HepG2 (cell line): ENCODE data around the gene FAM43A. TPM values are rescaled to one million over a fixed set of nuclear protein-coding genes. Genes with fewer than 3 reads are reported as not detected.

Experiments used
- ATAC-seq: fragments of 200-7000 bp; cut with Tn5 transposase; 3 replicates; pipeline ENCODE4 v1.9.1; 2020; ENCODE audit warnings: mild to moderate bottlenecking, moderate library complexity
- BruUV-seq: library from RNA; stranded (reverse); fragments of 400-500 nt; replicated peaks from 2 replicates; lab custom pipeline; 2021; lab: Mats Ljungman, UMichigan
- CTCF ChIA-PET: fragments of 300-600 bp; formaldehyde crosslinking; extraction: SDS; loops from one replicate; lab custom pipeline; 2021; ENCODE audit warnings: low total read pairs, inconsistent platforms, low intra/inter-chr PET ratio; lab: Yijun Ruan, JAX
- POLR2A ChIA-PET: fragments of 350-600 bp; sonication (Branson Sonifier 250); formaldehyde crosslinking; loops from one replicate; lab custom pipeline; 2020; ENCODE audit warnings: antibody characterized with exemption, inconsistent platforms; lab: Yijun Ruan, JAX
- DNase-seq: peaks from one replicate; pipeline ENCODE4 v3.0.0-alpha.2; 2015; ENCODE audit warnings: low spot score
- FAIRE-seq: peaks from 3 replicates; lab custom pipeline; 2011; peaks lifted over from hg19 to GRCh38; lab: Jason Lieb, UNC
- H2AFZ ChIP-seq: one replicate; pipeline ENCODE4 v1.6.1; 2011; ENCODE audit warnings: low read length, inconsistent platforms
- H3K27ac ChIP-seq: fragments of 300-600 bp; 3 replicates; pipeline ENCODE4 v1.8.0; 2011; ENCODE audit warnings: mixed run types, mild to moderate bottlenecking, mixed read lengths, low read length, inconsistent platforms; ENCODE audit not compliant: insufficient read depth; ENCODE audit errors: extremely low read length
- H3K27me3 ChIP-seq, 2 experiments: fragments of 200-600 bp in 1 of 2; 2 replicates in 1 of 2; 3 replicates in 1 of 2; pipeline versions ENCODE4 v1.6.0 to v1.8.0; 2011; ENCODE audit warnings: low read length in 2 of 2, mild to moderate bottlenecking in 2 of 2, moderate library complexity in 2 of 2, inconsistent platforms in 1 of 2; ENCODE audit not compliant: insufficient read depth in 2 of 2, control insufficient read depth in 1 of 2
- H3K36me3 ChIP-seq, 2 experiments: fragments of 200-600 bp in 1 of 2; replicated peaks in 1 of 2; 2 replicates in 1 of 2; 3 replicates in 1 of 2; pipeline versions ENCODE4 v1.5.1 to v1.8.0; 2011; ENCODE audit warnings: low read length in 2 of 2, inconsistent platforms in 1 of 2; ENCODE audit not compliant: insufficient read depth in 2 of 2, control insufficient read depth in 1 of 2
- H3K4me1 ChIP-seq: 2 replicates; pipeline ENCODE4 v1.5.1; 2012; ENCODE audit warnings: low read length, inconsistent platforms; ENCODE audit not compliant: insufficient read depth
- H3K4me2 ChIP-seq: 2 replicates; pipeline ENCODE4 v1.6.0; 2011; ENCODE audit warnings: low read depth, low read length, inconsistent platforms
- H3K4me3 ChIP-seq, 3 experiments: fragments of 200-600 bp in 1 of 3; sonication (generic), shearing (Covaris generic) in 1 of 3; replicated peaks in 1 of 3; 2 replicates each; pipeline ENCODE4 v1.5.1; 2011 to 2016; ENCODE audit warnings: low read length in 3 of 3, inconsistent platforms in 2 of 3, low read depth in 2 of 3, mild to moderate bottlenecking in 2 of 3, control low read depth in 1 of 3, mixed read lengths in 1 of 3; ENCODE audit not compliant: insufficient read depth in 1 of 3
- H3K79me2 ChIP-seq: one replicate; pipeline ENCODE4 v1.6.1; 2011; ENCODE audit warnings: low read length, inconsistent platforms; ENCODE audit not compliant: insufficient read depth
- H3K9ac ChIP-seq: 2 replicates; pipeline ENCODE4 v1.6.0; 2011; ENCODE audit warnings: mild to moderate bottlenecking, low read depth, low read length, inconsistent platforms; ENCODE audit not compliant: insufficient read depth
- H3K9me3 ChIP-seq: 2 replicates; pipeline ENCODE4 v1.5.1; 2012; ENCODE audit warnings: mild to moderate bottlenecking, low read length
- H4K20me1 ChIP-seq: 2 replicates; pipeline ENCODE4 v1.6.0; 2011; ENCODE audit warnings: inconsistent platforms, mild to moderate bottlenecking, low read length, moderate library complexity; ENCODE audit not compliant: insufficient read depth
- HDAC6 ChIP-seq: fragments of 200-600 bp; sonication (generic); IDR thresholded peaks from 2 replicates; pipeline ENCODE4 v1.7.0; 2017; ENCODE audit warnings: mild to moderate bottlenecking, antibody characterized with exemption, low read length, low read depth
- MYC ChIP-seq: sonication (generic); formaldehyde crosslinking; IDR thresholded peaks from 2 replicates; pipeline ENCODE4 v1.9.0; 2021; ENCODE audit warnings: missing genetic modification reagents, borderline replicate concordance
- NFKB2 ChIP-seq: sonication (generic); formaldehyde crosslinking; IDR thresholded peaks from 2 replicates; pipeline ENCODE4 v1.4.0; 2020; ENCODE audit warnings: missing genetic modification reagents, borderline replicate concordance
- NR2C2 ChIP-seq: sonication (generic); formaldehyde crosslinking; IDR thresholded peaks from 2 replicates; pipeline ENCODE4 v1.4.0; 2020; ENCODE audit warnings: missing genetic modification reagents, mild to moderate bottlenecking, moderate library complexity, borderline replicate concordance
- SP5 ChIP-seq: IDR thresholded peaks from 2 replicates; pipeline ENCODE4 v1.6.1; 2016; ENCODE audit warnings: low read depth, borderline replicate concordance
- TBP ChIP-seq: sonication (generic); formaldehyde crosslinking; IDR thresholded peaks from 2 replicates; pipeline ENCODE4 v1.5.0; 2020; ENCODE audit warnings: missing genetic modification reagents
- TCF7L2 ChIP-seq: IDR thresholded peaks from 2 replicates; pipeline ENCODE4 v1.6.1; 2011; ENCODE audit warnings: mild to moderate bottlenecking, low read depth, low read length, moderate library complexity
- ZBTB26 ChIP-seq: IDR thresholded peaks from 2 replicates; pipeline ENCODE4 v1.6.1; 2016; ENCODE audit warnings: missing compliant biosample characterization, missing genetic modification reagents, borderline replicate concordance
- ZNF724P ChIP-seq: sonication (generic); formaldehyde crosslinking; IDR thresholded peaks from 2 replicates; pipeline ENCODE4 v1.8.0; 2022; ENCODE audit warnings: missing genetic modification reagents, borderline replicate concordance
- ZNF775 ChIP-seq: sonication (generic); formaldehyde crosslinking; IDR thresholded peaks from 2 replicates; pipeline ENCODE4 v1.4.0; 2020; ENCODE audit warnings: missing genetic modification reagents, mild to moderate bottlenecking, moderate library complexity, borderline replicate concordance
- WGBS: methylation state at CpG from one replicate; pipeline ENCODE4 v1.1.6; 2017; ENCODE audit warnings: low lambda C conversion rate; 5-methylcytosine and 5-hydroxymethylcytosine counted together
- in situ Hi-C: cut with HindIII; loops from 2 replicates; pipeline ENCODE4 v1.10.0; 2017; ENCODE audit warnings: low pct_unique_long_range_greater_than_20kb; ENCODE audit not compliant: extremely low pct_ligation_motif_present
- intact Hi-C: fragments of 100-400 bp; cut with micrococcal nuclease; formaldehyde crosslinking; loops from one replicate; pipeline ENCODE4 v1.10.0; 2022; ENCODE audit not compliant: unreplicated experiment
- polyA plus RNA-seq, 8 experiments: library from polyadenylated mRNA; depleted of rRNA in 3 of 8; stranded (reverse) in 7 of 8; unstranded in 1 of 8; fragments of >200 nt; fragmentation: Illumina TruSeq in 4 of 8; extraction: Trizol in 4 of 8; gene quantifications; 2 replicates each; pipeline versions ENCODE4 v1.2.1 to v1.2.3, GENCODE V29; 2011 to 2016; ENCODE audit warnings: low read depth in 4 of 8, missing spikeins in 1 of 8, mixed read lengths in 1 of 8; ENCODE audit not compliant: insufficient read depth in 1 of 8
- total RNA-seq, 5 experiments: library from RNA; depleted of rRNA; stranded (reverse); fragments of >200 nt; fragmentation: Illumina TruSeq; extraction: Trizol; gene quantifications; 2 replicates each; pipeline ENCODE4 v1.2.3, GENCODE V29; 2016; ENCODE audit warnings: low read depth in 1 of 5
- TF ChIP-seq, protein P1 (sequence below): sonication (generic); formaldehyde crosslinking; IDR thresholded peaks from 2 replicates; pipeline ENCODE4 v1.4.0; 2020; ENCODE audit warnings: mild to moderate bottlenecking, missing genetic modification reagents

FAM43A gene
- total and polyA plus RNA-seq, 2 of the 13 experiments (the other 11 are each of a cell fraction or from before 2014, with no cell fraction given), result 0.91 to 1.8 TPM

GRCh38 chr3:194727435-194728128 lies 41.9 kb downstream of the FAM43A start (continued):
- TF ChIP-seq MYC (CRISPR knock-in tag), result no peak

DNA sequence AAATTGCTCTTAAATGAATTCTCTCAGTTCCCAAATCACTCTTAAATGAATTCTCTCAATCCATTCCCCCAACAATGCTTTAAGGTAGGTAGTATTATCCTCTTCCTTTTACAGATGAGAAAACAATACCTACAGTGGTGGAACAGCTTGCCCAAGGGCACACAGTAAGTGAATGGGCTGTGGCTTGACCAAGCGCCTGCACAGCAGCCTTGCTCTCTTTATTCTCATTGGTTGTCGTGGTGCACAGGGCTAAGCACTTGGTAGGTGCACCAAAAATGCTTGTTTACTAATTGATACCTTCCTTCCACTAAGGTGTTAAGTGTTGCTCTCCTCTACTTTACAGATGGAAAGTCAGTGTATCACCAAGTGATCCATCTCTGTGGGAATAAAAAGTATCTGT lies 43.3 kb downstream of the FAM43A start:
- intact Hi-C loops, result no loop called here
- POLR2A ChIA-PET, result no interaction called here
- in situ Hi-C loops, result no loop called here
- Histone ChIP-seq H3K27ac (no peak overlapping the region), H3K4me3 (no peak overlapping the region), H3K9me3 (no peaks in the 10 kb centered on the region), H4K20me1 (no peaks in the 10 kb centered on the region), H3K4me1 (peaks cover 62% of the 10 kb centered on the region), H3K4me2 (no peak overlapping the region), H3K9ac (no peak overlapping the region), H3K79me2 (no peaks in the 10 kb centered on the region), H3K27me3 (peaks cover 3 to 22% of the 10 kb centered on the region in 2 experiments; a peak in 4 of 5 replicates), H2AFZ (no peak overlapping the region), H3K36me3 (no peaks in the 10 kb centered on the region)
- 52% methylated on average over 2 of the region's 2 CpGs for WGBS
- no peak for DNase-seq
- no peak for ATAC-seq
- TF ChIP-seq ZBTB26 (CRISPR knock-in tag), result no peak
- TF ChIP-seq SP5 (CRISPR knock-in tag), result no peak
- TF ChIP-seq ZNF775 (CRISPR knock-in tag), result no peak
- TF ChIP-seq, protein P1, sequence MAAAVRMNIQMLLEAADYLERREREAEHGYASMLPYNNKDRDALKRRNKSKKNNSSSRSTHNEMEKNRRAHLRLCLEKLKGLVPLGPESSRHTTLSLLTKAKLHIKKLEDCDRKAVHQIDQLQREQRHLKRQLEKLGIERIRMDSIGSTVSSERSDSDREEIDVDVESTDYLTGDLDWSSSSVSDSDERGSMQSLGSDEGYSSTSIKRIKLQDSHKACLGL (CRISPR knock-in tag), result no peak
- TF ChIP-seq TBP (CRISPR knock-in tag), result no peak
- TF ChIP-seq ZNF724P, result no peak
- TF ChIP-seq TCF7L2, result no peak
- no peak for TF ChIP-seq NR2C2 (CRISPR knock-in tag)
- no peak for TF ChIP-seq HDAC6
- TF ChIP-seq NFKB2 (CRISPR knock-in tag), result no peak
- no TSS peak for BruUV-seq
- CTCF ChIA-PET, result no interaction called here
- no peak for FAIRE-seq
